ENCODE data around the gene EFCAB13.
"Not testable (repeated sequence)": the region's sequence is repeated elsewhere in the genome, so short reads cannot be mapped to it uniquely, and the experiment has no call there.

EFCAB13 gene

GRCh38 chr17:47427985-47428384 lies 104.2 kb downstream of the EFCAB13 start:
- Histone ChIP-seq H2AFZ (ENCODE audit: low read depth, low read length) (no peak overlapping the region), H3K4me1 (ENCODE audit: insufficient read depth, low read length) (no peaks in the 10 kb centered on the region), H3K27me3 (ENCODE audit: insufficient read depth, low read length) (no peaks in the 10 kb centered on the region), H3K36me3 (ENCODE audit: insufficient read depth, low read length) (peaks cover 5% of the 10 kb centered on the region), H3K4me3 (ENCODE audit: low read length) (no peak overlapping the region), H3K9me3 (ENCODE audit: low read length) (peaks cover 9% of the 10 kb centered on the region)

GRCh38 chr17:47432240-47432639 lies 108.5 kb downstream of the EFCAB13 start:
- not testable (repeated sequence) for H3K36me3 ChIP-seq (ENCODE audit: insufficient read depth, low read length); H3K4me3 ChIP-seq (ENCODE audit: low read length); H3K4me1 ChIP-seq (ENCODE audit: insufficient read depth, low read length); H2AFZ ChIP-seq (ENCODE audit: low read depth, low read length); H3K27me3 ChIP-seq (ENCODE audit: insufficient read depth, low read length); H3K9me3 ChIP-seq (ENCODE audit: low read length)

- Histone ChIP-seq H3K4me1 (ENCODE audit: insufficient read depth, low read length) (no peaks in the 10 kb centered on the region), H2AFZ (ENCODE audit: low read depth, low read length) (no peak overlapping the region), H3K36me3 (ENCODE audit: insufficient read depth, low read length) (no peaks in the 10 kb centered on the region), H3K9me3 (ENCODE audit: low read length) (no peaks in the 10 kb centered on the region), H3K4me3 (ENCODE audit: low read length) (no peak overlapping the region), H3K27me3 (ENCODE audit: insufficient read depth, low read length) (no peaks in the 10 kb centered on the region)
Observed at GRCh38 chr17:47465165-47465564, 141.4 kb downstream of the EFCAB13 start.

DNA sequence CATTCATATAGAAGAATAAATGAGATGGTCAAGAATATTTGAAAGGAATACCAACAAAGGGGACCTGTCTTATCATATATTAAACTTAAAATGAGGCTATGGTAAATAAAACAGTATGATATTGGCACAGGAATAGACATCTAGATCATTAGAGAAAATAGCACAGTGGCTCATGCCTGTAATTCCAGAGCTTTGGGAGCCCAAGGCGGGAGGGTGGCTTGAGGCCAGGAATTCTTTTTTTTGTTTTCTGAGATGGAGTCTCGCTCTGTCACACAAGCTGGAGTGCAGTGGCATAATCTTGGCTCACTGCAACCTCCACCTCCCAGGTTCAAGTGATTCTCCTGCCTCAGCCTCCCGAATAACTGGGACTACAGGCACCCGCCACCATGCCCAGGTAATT lies 143.2 kb downstream of the EFCAB13 start:
- H3K4me3 ChIP-seq (ENCODE audit: low read length); H3K9me3 ChIP-seq (ENCODE audit: low read length); H3K4me1 ChIP-seq (ENCODE audit: insufficient read depth, low read length); H3K36me3 ChIP-seq (ENCODE audit: insufficient read depth, low read length); H3K27me3 ChIP-seq (ENCODE audit: insufficient read depth, low read length); H2AFZ ChIP-seq (ENCODE audit: low read depth, low read length): not testable (repeated sequence)

DNA sequence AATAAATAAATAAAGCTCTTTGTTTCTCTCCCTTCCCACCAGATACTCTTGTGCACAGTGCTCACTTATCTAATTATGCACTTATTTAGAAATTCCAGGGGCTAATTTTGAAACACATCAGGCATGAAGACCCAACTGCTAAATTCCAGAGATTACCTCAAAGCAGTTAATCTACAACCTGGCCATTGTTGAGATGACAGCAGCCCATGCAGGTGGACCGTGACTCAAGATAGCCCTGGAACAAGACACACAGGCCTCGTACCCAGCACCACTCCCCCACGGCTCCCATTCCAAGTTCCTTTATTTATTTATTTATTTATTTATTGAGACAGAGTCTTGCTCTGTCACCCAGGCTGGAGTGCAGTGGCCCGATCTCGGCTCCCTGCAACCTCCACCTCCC lies 147.1 kb downstream of the EFCAB13 start:
- Histone ChIP-seq H2AFZ (ENCODE audit: low read depth, low read length) (no peak overlapping the region), H3K36me3 (ENCODE audit: insufficient read depth, low read length) (peaks cover 4% of the 10 kb centered on the region), H3K27me3 (ENCODE audit: insufficient read depth, low read length) (no peaks in the 10 kb centered on the region)

DNA sequence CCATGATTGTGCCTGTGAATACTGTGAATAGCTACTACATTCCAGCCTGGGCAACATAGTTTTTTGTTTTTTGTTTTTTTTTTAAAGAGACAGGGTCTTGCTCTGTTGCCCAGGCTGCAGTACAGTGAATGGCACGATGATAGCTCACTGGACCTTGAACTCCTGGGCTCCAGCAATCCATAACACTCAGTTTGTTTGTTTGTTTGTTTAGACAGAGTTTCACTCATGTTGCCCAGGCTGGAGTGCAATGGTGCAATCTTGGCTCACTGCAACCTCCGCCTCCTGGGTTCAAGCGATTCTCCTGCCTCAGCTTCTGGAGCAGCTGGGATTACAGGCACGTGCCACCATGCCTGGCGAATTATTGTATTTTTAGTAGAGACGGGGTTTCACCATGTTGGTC lies 148.3 kb downstream of the EFCAB13 start:
- H2AFZ ChIP-seq (ENCODE audit: low read depth, low read length); H3K4me1 ChIP-seq (ENCODE audit: insufficient read depth, low read length); H3K36me3 ChIP-seq (ENCODE audit: insufficient read depth, low read length); H3K4me3 ChIP-seq (ENCODE audit: low read length); H3K9me3 ChIP-seq (ENCODE audit: low read length); H3K27me3 ChIP-seq (ENCODE audit: insufficient read depth, low read length): not testable (repeated sequence)

More for the DNA sequence above, 147.1 kb downstream of the EFCAB13 start:
- Histone ChIP-seq H3K4me1 (ENCODE audit: insufficient read depth, low read length) (no peaks in the 10 kb centered on the region), H3K4me3 (ENCODE audit: low read length) (no peak overlapping the region), H3K9me3 (ENCODE audit: low read length) (no peaks in the 10 kb centered on the region)

All from neuron (in vitro differentiated cells).